Stimulated activated CD8-positive, alpha-beta memory T cell treated with anti-CD3 and anti-CD28 coated beads, Interleukin-2, amount 100 ng/mL, for 48 hours (primary cell): Measurements from ENCODE around the gene S100P.
"Not testable (repeated sequence)": the region's sequence is repeated elsewhere in the genome, so short reads cannot be mapped to it uniquely, and the experiment has no call there.

Experiments used
- DNase-seq, 2 donors: peaks; one replicate each; pipeline ENCODE4 v3.0.0-alpha.2; 2020; ENCODE audit warnings: low read depth in 2 of 2

S100P gene

GRCh38 chr4:6724421-6725111, 30.9 kb downstream of the S100P start:
- no peak for DNase-seq

DNA sequence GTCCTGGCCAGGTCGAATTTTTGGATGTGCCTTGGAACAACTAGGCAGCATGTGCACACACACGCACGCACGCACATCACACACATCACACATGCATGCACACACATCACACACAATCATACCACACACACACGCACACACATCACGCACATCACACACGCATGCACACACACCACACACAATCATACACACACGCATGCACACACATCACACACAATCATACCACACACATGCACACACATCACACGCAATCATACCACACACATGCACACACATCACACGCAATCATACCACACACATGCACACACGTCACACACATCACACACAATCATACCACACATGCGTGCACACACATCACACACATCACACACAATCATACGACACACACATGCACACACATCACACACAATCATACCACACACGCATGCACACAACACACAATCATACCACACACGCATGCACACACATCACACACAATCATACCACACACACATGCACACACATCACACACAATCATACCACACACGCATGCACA, 31.8 kb downstream of the S100P start:
- not testable (repeated sequence) for DNase-seq

DNA sequence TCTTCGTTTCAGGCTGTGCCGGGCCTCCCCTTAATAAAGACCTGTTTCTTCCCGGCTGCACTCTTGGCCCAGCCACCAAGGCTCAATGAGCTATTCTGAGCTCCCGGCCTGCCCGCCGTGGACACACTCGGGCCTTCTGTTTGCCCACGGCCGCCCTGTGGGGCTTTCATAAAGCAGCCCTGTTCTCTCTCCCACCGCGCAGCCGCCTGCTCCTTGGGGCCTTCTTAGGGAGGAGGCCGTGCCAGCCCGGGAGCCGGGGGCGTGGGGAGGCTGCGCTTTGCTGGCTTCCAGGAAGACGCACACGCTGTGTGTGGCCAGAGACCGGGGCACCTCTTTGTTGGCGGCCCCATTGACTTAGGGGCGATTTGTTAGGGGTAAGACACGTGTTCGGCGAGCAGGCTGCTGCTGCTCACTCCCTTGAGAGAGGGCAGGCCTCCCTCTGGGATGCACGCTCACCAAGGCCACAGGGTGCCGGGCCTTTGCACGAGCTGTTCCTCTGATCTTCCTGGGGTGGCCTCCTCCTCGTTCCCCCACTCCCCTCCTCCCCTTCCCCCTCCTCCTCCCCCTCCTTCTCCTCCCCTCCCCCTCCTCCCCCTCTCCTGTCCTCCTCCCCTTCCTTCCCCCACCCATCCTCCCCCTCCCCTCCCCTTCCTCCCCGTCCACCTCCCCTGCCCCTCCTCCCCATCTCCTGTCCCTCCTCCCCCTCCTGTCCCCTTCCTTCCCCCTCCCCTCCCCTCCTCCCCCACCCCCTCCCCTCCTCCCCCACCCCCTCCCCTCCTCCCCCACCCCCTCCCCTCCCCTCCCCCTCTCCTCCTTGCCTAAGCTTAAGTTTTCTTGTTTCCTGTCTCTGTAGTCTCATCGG, 33.6 kb downstream of the S100P start:
- no peak for DNase-seq

DNA sequence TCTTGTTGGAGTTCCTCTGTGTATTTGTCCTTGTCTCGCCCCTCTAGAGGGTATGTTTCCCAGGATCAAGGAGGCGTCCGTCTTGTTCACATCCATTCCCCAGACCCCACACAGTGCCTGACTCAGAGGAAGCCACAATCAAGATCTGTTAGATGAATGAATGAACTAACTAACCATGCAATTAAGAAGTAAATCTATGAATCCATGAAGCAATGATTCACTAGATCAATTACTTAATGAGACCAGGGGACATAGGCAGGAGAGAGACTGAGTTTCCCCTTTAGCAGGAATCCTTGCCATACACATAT, 34.2 kb downstream of the S100P start:
- no peak for DNase-seq

DNA sequence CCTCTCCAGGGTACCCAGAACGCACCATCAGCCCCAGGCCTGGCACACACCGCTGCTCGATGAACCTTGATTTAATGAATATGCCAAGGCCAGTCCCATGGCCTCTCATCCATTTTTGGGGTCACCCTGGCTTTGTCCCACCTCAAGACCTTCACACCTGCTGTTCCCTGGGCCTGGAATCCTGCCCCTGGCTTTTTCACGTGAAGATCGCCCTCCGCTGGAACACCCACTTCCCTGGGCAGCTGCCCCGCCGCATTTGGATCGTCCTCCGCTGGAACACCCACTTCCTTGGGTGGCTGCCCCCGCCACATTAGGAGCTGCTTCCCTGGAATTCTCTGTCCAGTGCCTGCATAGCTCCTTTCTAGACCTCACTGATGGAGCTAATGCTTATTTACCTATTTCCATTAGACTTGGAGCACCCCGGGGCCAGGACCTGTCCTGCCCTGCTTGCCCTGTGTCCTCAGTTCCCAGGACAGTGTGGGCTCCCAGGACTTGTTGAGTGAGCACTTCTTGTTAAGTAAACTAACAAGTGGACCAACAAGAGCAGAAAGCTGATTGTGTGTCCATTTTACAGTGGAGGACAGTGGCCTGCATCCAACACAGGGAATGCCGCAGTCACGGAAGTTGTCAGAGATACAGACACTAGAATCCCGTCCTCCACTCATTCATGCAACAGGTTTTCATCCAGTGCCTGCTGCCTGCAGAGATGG, 34.8 kb downstream of the S100P start:
- DNase-seq: no peak

- DNase-seq: no peak
Observed at GRCh38 chr4:6730603-6731317, 37.1 kb downstream of the S100P start.

DNA sequence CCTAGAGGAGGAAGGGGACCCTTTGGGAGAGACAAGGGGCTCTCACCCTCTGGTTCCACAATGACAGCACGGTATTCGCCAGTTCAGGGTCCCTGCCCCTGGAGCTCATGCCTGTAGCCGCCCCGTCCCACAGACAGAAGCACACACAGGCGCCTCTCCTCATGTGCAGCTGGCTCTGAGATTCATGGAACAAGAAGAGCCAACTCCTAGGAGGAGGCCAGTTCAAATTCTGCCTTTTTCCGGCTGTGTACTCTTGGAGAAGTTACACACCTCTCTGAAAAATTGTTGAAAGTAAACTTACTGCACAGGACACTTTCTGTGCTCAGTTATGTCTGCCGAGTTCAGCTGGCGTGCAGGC, 37.6 kb downstream of the S100P start:
- no peak for DNase-seq

GRCh38 chr4:6731780-6732179, 38.1 kb downstream of the S100P start:
- DNase-seq: no peak

- DNase-seq: no peak
Observed at GRCh38 chr4:6732441-6733357, 39.0 kb downstream of the S100P start.

GRCh38 chr4:6733358-6734164, 39.9 kb downstream of the S100P start:
- no peak for DNase-seq

- DNase-seq: no peak
Observed at GRCh38 chr4:6734165-6734786, 40.6 kb downstream of the S100P start.

DNA sequence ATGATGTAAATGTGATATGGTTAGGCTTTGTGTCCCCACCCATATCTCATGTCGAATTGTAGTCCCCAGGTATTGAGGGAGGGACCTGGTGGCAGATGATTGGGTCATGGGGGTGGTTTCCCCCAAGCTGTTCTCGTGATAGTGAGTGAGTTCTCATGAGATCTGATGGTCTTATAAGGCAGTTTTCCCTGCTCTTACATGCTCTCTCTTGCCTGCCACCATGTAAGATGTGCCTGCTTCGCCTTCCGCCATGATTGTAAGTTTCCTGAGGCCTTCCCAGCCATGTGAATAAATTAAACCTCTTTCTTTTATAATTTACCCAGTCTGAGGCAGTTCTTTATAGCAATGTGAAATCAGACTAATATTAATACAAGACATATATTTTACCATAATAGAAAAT, 46.2 kb downstream of the S100P start:
- DNase-seq: no peak

- DNase-seq: no peak
Observed at GRCh38 chr4:6740347-6740746, 46.7 kb downstream of the S100P start.

GRCh38 chr4:6742507-6742906, 48.8 kb downstream of the S100P start:
- DNase-seq: no peak

GRCh38 chr4:6742989-6743388, 49.3 kb downstream of the S100P start:
- DNase-seq: no peak
